Pancreas (tissue), 10 donors: ENCODE results near the gene DOK7. TPM values are rescaled to one million over a fixed set of nuclear protein-coding genes. Genes with fewer than 3 reads are reported as not detected.

Experiments used
- ATAC-seq, 4 donors: fragments of 200-7000 bp; cut with Tn5 transposase; one replicate each; pipeline versions ENCODE4 v1.8.0 to v1.9.1; 2020; ENCODE audit warnings: mild to moderate bottlenecking in 4 of 4, moderate library complexity in 4 of 4
- DNase-seq, 6 donors: peaks; one replicate each; pipeline ENCODE4 v3.0.0-alpha.2; 2020
- FAIRE-seq: peaks from 2 replicates; lab custom pipeline; 2012; peaks lifted over from hg19 to GRCh38; lab: Jason Lieb, UNC
- H3K27ac ChIP-seq, 4 donors: fragments of 200-600 bp; sonication (generic); 1 replicate in 3 of 4; 2 replicates in 1 of 4; pipeline versions ENCODE4 v1.5.0 to v1.8.0; 2020
- H3K27me3 ChIP-seq, 4 donors: fragments of 200-600 bp; one replicate each; pipeline ENCODE4 v1.8.0; 2021
- H3K36me3 ChIP-seq, 3 donors: fragments of 200-600 bp; sonication (generic) in 1 of 3; one replicate each; pipeline versions ENCODE4 v1.5.0 to v1.8.0; 2020 to 2021
- H3K4me1 ChIP-seq, 3 donors: fragments of 200-600 bp; one replicate each; pipeline ENCODE4 v1.8.0; 2021
- H3K4me3 ChIP-seq, 4 donors: fragments of 200-600 bp; sonication (generic) in 2 of 4; one replicate each; pipeline versions ENCODE4 v1.5.0 to v1.8.0; 2020 to 2021
- H3K9me3 ChIP-seq, 4 donors: fragments of 200-600 bp; one replicate each; pipeline ENCODE4 v1.8.0; 2021
- WGBS, 2 donors: extraction: QIAGEN DNeasy Blood & Tissue Kit; methylation state at CpG; one replicate each; pipeline ENCODE4 v1.1.7; 2013; 5-methylcytosine and 5-hydroxymethylcytosine counted together
- intact Hi-C, 3 donors: fragments of 100-400 bp; cut with DNase I; formaldehyde crosslinking; loops; one replicate each; pipeline versions ENCODE4 v1.11.1 to v1.14.2; 2022
- polyA plus RNA-seq, 2 donors: library from polyadenylated mRNA; stranded (reverse); fragments of 200-250 nt; gene quantifications; one replicate each; pipeline ENCODE4 v1.2.3, GENCODE V29; 2013
- total RNA-seq, 6 donors: library from RNA; stranded (reverse); fragmentation: NEBNext Ultra II Directional in 4 of 6; extraction: Animal tissue kit (Norgen Biotek cat#: 25700) in 4 of 6; gene quantifications; one replicate each; pipeline versions ENCODE4 v1.2.1 to v1.2.4, GENCODE V29; 2021 to 2023
- TF ChIP-seq, protein P1 (sequence below), 4 donors: fragments of 200-600 bp; sonication (generic) in 3 of 4; IDR thresholded peaks; one replicate each; pipeline versions ENCODE4 v1.5.0 to v1.8.0; 2021; ENCODE audit warnings: antibody characterized with exemption in 4 of 4
- donor health status: healthy with polysubstance abuse.
- donor health status: DM: no; HTN: no; CAD: no; lungs with moderate emphysema.
- donor health status: DM: no; HTN: no; CAD: no.
- donor health status: control.
- donor health status: control.
- donor health status: Bipolar disorder and iron deficiency.
- donor health status: DM: yes; HTN: yes; CAD: no.
- donor health status: DM: no; HTN: no; CAD: no.
- donor health status: DM: no; HTN: no; CAD: no.
- donor health status: DM: yes; HTN: yes; CAD: no.

Gene DOK7
- total and polyA plus RNA-seq, 8 donors = 2.5 to 8.0 (median 4.2) TPM

DNA sequence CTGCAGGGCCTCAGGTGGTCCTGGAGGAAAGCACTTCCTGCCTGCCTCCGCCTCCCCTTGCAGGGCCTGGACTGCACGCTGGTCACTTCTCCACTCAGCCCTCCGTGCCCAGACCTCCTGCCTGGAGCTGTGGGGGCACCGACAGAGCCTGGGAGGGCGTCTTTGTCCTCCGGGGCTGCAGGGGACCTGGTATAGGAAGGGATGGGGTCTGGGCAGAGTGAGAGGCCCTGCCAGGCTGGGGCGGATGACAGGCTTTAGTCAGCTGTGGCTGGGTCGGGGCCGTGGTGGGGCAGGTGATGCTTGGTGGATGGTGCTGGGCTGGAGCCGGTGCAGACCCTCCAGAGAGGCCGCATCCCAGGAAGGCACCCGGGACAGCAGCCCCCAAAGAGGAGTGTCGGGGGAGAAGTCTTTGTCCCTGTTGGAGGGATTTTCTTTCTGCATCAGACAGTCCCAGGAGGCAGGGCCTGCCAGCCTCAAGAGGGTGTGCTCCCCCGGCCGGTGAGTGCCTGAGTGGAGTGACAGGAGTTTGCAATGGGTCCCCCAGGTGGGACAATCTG, 1.3 kb downstream of the DOK7 start:
- intact Hi-C loops = no loop called here
- H3K36me3 ChIP-seq = no peaks in the 10 kb centered on the region
- peaks cover 14 to 28% (median 24%) of the 10 kb centered on the region in 3 donors for H3K4me1 ChIP-seq
- TF ChIP-seq, protein P1, sequence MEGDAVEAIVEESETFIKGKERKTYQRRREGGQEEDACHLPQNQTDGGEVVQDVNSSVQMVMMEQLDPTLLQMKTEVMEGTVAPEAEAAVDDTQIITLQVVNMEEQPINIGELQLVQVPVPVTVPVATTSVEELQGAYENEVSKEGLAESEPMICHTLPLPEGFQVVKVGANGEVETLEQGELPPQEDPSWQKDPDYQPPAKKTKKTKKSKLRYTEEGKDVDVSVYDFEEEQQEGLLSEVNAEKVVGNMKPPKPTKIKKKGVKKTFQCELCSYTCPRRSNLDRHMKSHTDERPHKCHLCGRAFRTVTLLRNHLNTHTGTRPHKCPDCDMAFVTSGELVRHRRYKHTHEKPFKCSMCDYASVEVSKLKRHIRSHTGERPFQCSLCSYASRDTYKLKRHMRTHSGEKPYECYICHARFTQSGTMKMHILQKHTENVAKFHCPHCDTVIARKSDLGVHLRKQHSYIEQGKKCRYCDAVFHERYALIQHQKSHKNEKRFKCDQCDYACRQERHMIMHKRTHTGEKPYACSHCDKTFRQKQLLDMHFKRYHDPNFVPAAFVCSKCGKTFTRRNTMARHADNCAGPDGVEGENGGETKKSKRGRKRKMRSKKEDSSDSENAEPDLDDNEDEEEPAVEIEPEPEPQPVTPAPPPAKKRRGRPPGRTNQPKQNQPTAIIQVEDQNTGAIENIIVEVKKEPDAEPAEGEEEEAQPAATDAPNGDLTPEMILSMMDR (IDR thresholded peaks at IDR 0.05) = no peak
- ATAC-seq (no peak), DNase-seq (peak in 1 of 6 donors; percentile 38), FAIRE-seq (no peak)
- no peaks in the 10 kb centered on the region for H3K27me3 ChIP-seq
- H3K27ac ChIP-seq = no peak overlapping the region
- 77 to 83% methylated on average over 15 of the region's 15 CpGs for WGBS, 2 donors
- peak overlapping the region in 2 of 4 donors; percentile 61 to 62 for H3K4me3 ChIP-seq
- H3K9me3 ChIP-seq = no peaks in the 10 kb centered on the region

DNA sequence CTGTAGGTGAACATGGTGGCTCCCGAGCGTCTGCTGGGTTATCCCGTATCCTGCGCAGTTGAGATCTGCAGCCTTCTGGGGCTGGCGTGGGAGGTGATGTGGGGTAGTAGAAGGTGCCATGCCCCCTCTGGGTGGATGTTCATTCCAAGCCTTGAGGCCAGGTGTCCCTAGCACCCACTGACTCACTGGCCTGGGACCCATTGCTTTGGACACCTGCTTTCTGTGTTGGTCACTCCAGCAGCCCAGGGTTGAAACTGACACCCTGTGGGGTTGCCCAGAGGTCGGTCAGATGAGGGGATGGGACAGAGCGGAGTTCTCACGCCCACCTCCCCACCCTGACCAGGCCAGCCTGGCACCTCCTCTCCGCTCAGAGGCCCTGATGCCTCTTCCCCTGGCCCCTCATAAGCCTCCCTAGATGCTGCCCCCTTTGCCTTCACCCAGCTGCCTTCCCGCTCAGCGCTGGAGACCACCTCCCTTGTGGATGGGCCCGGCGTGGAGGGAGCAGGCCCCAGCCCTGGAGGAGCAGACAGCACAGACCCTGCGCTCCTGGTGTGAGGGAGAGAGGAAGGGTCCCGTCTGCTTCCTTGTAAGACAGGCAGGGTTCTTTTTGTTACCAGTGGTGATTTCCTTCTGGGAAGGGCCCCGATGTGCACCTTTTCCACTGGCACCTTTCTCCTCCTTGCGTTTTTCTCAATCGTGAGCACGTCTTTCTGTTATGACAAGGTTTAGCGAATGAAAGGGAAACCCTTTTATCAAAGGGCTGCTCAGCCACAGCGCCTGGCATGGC, 2.0 kb downstream of the DOK7 start:
- TF ChIP-seq, protein P1 (IDR thresholded peaks at IDR 0.05) = no peak
- intact Hi-C loops = no loop called here
- peaks cover 14 to 35% (median 24%) of the 10 kb centered on the region in 3 donors for H3K4me1 ChIP-seq
- no peaks in the 10 kb centered on the region for H3K27me3 ChIP-seq
- H3K4me3 ChIP-seq = no peak overlapping the region
- no peak overlapping the region for H3K27ac ChIP-seq
- no peak for FAIRE-seq
- WGBS, 2 donors = 92% methylated on average over 21 of the region's 21 CpGs
- ATAC-seq = no peak
- no peaks in the 10 kb centered on the region for H3K9me3 ChIP-seq
- DNase-seq = peak in 2 of 6 donors; percentile 25 to 61
- H3K36me3 ChIP-seq = no peaks in the 10 kb centered on the region

DNA sequence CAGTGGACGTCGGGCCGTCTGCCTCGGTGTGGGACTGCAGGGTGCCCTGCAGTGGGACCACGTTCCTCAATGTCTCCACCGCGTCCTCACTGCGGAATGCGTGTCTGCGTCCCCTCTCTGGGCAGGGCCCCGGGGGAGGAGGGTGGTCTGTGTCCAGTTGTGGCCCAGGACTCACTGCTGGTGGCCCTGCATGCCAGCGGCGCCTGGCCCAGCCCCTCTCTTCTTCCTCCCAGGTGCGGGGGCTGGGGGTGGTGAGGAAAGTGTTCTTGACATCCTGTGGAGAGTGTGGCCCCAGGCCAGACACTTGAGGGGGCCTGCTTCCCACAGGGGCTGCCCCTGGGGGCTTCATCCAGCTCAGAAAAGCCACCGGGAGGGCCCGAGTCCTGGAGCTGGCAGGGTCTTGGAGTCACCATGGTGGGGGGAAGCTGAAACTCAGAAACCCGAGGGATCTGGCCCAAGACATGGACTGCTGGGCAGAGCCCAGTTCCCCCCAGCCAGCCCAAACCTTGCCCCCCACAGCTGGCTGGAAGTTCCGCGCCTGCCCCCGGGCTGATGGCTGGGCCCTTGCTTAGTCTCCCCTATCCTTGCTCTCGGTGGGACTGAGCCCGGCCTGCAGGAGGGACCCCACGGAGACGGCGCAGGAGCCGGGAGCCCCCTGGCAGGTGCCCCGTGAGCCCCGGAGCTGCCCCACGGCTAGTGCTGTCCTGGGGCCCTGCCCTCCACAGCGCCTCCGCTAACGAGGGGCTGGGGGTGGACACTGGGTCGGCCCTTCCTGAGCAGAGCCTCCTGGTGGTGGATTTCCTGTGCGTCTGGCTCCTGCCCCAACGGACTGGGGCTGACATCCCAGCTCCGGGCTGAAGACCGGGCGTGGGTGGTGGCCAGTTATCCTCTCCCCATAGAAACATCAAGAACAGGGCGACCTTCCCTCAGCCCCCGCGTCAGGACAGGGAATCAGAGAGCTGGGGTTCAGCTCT, 2.9 kb downstream of the DOK7 start:
- intact Hi-C loops = no loop called here
- Histone ChIP-seq H3K9me3 (no peaks in the 10 kb centered on the region), H3K36me3 (no peaks in the 10 kb centered on the region), H3K4me1 (peaks cover 14 to 37% (median 25%) of the 10 kb centered on the region in 3 donors), H3K27me3 (no peaks in the 10 kb centered on the region), H3K27ac (no peak overlapping the region), H3K4me3 (no peak overlapping the region)
- DNase-seq (peak in 3 of 6 donors; percentile 35 to 77 (median 50)), FAIRE-seq (no peak), ATAC-seq (no peak)
- TF ChIP-seq, protein P1 (IDR thresholded peaks at IDR 0.05) = no peak
- 87 to 90% methylated on average over 41 of the region's 41 CpGs for WGBS, 2 donors

DNA sequence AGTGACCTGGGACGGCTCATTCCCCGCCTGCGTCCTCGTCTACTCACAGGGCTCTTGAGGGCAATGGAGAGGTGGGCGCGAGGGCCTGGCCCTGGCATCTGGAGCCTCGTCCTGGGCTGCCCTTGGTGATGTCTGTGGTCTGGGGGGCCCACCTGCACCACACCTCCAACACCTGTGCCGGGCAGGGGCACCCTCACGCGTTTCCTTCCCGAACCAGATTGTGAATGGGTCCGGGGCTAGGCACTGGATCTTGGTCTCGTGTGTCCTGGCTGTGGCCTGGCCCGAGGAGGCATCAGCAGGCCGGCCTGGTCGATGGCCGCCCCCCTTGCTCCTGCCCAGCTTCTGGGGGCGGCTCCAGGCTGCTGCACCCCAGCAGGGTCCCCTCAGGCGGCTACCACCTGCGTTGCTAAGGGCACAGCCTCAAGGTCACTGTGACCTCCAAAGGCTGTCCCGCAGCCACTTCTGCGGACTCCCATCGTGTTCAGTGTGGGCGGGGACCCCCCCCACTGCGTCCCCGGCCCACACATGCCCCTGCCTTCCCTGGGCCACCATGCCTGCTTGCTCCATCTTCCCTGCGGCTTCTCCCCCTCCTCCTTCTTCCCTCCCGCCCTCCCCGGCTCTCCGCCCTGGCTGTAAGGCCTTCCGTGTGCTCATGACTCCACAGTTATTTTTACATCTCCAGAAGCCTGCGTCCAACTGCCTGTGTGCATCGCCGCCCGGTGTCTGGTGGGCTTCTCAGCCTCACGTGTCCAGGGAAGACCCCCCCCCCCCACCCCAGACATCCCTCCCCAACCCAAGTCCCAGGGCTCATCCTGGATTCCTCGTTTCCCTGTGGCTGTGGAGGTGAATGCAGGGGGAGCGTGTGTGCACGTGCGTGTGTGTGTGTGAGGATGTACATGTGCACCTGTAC, 3.8 kb downstream of the DOK7 start:
- Histone ChIP-seq H3K4me3 (no peak overlapping the region), H3K9me3 (no peaks in the 10 kb centered on the region), H3K4me1 (peaks cover 10 to 40% (median 27%) of the 10 kb centered on the region in 3 donors), H3K27me3 (no peaks in the 10 kb centered on the region), H3K36me3 (no peaks in the 10 kb centered on the region), H3K27ac (no peak overlapping the region)
- 85 to 91% methylated on average over 40 of the region's 40 CpGs for WGBS, 2 donors
- ATAC-seq (no peak), FAIRE-seq (no peak), DNase-seq (peak in 3 of 6 donors; percentile 27 to 68 (median 55))
- intact Hi-C loops = no loop called here
- TF ChIP-seq, protein P1 (IDR thresholded peaks at IDR 0.05) = no peak
